Measurements from ENCODE around the gene ABCC11.
"Not testable (repeated sequence)": the region's sequence is repeated elsewhere in the genome, so short reads cannot be mapped to it uniquely, and the experiment has no call there.

The ABCC11 gene

DNA sequence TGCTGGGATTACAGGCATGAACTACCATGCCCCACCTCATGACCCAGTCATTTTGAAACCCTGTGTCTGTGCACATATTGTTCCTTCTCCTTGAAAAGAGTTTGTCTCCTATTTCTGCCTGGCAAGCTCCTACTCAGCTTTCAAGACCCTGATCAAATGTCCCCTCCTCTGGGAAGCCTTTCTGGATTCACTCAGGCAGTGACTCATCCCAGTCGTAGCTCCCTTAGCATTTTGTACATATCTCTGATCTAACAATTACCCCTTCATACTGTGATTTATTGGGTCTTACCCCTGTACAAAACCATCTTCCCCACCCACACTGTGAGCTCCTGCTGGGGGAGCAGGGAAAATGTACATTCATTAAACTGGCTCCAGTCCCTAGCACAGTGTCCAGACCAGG is 73.5 kb downstream of the ABCC11 start:
- no peak for DNase-seq
- TF ChIP-seq POLR2A (IDR thresholded peaks at IDR 0.05; ENCODE audit: low read length) (no peak), GATA1 (IDR thresholded peaks at IDR 0.05; ENCODE audit: low read depth, low read length) (no peak)

- no peak for DNase-seq
- TF ChIP-seq POLR2A (IDR thresholded peaks at IDR 0.05; ENCODE audit: low read length), result no peak
- TF ChIP-seq GATA1 (IDR thresholded peaks at IDR 0.05; ENCODE audit: low read depth, low read length), result no peak
Measured at GRCh38 chr16:48172682-48173081, 74.7 kb downstream of the ABCC11 start.

DNA sequence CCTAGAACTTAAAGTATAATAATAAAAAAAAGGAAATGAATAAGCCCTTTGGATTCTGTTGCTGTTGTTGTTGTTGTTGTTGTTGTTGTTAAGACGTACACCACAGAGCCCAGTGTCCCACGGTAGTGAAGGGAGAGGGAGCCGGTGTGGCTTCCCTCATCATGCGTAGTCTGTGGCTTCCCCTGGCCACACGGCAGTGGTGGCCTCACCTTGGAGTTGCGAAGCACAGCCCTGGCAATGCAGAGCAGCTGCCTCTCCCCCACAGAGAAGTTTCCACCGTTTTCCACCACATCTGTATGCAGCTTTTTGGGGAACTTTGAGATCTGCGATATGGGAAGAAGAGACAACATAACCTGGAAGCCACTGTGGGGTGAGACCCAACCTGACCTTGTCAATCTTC is 77.4 kb downstream of the ABCC11 start:
- no peak for DNase-seq
- TF ChIP-seq GATA1 (IDR thresholded peaks at IDR 0.05; ENCODE audit: low read depth, low read length) (no peak), POLR2A (IDR thresholded peaks at IDR 0.05; ENCODE audit: low read length) (no peak)

DNA sequence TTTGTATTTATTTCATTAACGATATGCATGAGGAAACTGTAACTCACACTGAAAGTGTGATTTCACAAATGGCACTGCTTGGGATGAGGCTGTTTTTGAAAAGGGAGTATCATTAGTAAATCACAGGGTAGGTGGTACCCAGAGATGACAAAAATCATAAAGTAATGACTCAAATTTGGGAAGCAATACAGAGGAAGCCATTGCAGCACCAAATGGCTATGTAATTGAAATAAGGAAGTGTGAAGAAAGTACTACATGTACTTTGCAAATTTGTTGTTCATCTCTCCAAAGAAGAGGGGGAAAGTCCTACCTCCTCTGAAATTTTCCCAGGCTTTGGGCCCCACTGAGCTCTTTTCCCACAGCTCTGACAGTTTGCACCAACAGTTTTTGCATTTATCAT is 79.3 kb downstream of the ABCC11 start:
- no peak for DNase-seq
- TF ChIP-seq GATA1 (IDR thresholded peaks at IDR 0.05; ENCODE audit: low read depth, low read length) (no peak), POLR2A (IDR thresholded peaks at IDR 0.05; ENCODE audit: low read length) (no peak)

GRCh38 chr16:48166617-48167016 is 80.7 kb downstream of the ABCC11 start:
- not testable (repeated sequence) for DNase-seq

DNA sequence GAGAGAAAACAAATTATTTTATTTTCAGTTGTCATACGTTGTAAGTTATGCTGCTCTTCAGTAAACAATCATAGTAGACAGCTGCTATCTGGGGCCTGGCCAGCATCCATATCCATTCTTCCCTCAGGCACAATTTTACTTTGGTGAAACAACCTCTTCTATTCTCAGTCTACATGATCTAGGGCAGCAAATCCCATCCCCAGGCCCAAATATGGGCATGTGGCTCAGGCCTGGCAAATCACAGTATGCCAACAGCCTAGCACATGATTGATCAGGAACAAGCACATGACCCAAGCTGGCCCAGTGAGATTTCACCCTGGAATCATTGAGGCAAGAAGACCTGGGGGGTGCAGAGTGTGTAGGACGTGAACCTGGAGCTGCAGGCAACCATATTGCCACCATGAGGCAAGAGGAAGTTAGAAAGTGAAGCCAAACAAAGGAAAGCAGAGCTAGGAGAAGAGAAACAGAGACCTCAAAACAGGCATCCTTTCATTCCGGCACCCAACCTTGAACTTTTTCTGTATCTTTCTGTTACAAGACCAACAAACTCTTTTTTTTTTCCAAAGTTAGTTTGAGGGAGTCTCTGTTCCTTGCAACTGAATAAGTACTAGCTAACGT is 81.3 kb downstream of the ABCC11 start:
- DNase-seq, result no peak
- TF ChIP-seq POLR2A (IDR thresholded peaks at IDR 0.05; ENCODE audit: low read length) (no peak), GATA1 (IDR thresholded peaks at IDR 0.05; ENCODE audit: low read depth, low read length) (no peak)

GRCh38 chr16:48164907-48165715 is 82.2 kb downstream of the ABCC11 start:
- TF ChIP-seq POLR2A (IDR thresholded peaks at IDR 0.05; ENCODE audit: low read length), result no peak
- TF ChIP-seq GATA1 (IDR thresholded peaks at IDR 0.05; ENCODE audit: low read depth, low read length), result no peak
- peak; percentile 49 to 76 for DNase-seq

- TF ChIP-seq GATA1 (IDR thresholded peaks at IDR 0.05; ENCODE audit: low read depth, low read length) (no peak), POLR2A (IDR thresholded peaks at IDR 0.05; ENCODE audit: low read length) (no peak)
- no peak for DNase-seq
Measured at GRCh38 chr16:48162839-48163410, 84.4 kb downstream of the ABCC11 start.

DNA sequence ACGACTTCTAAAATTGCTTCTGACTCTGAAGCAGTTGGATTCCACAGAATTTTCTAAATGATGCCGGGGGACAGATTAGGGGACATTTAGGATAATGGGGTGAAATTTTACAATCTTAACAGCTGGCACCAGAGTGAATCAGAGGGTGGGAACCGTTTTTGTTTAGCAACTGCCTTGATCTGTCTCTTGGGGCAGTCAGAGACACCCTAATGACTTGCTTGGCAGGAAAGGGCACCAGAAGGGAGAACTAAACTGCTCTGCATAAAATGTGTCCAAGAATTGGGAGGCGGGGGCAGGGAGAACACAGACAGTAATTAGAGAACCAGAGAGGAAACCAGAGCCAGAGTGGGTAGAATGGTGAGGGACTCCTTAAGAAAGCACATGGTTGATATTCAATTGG is 85.4 kb downstream of the ABCC11 start:
- TF ChIP-seq POLR2A (IDR thresholded peaks at IDR 0.05; ENCODE audit: low read length) (no peak), GATA1 (IDR thresholded peaks at IDR 0.05; ENCODE audit: low read depth, low read length) (no peak)
- no peak for DNase-seq

GRCh38 chr16:48160575-48160974 is 86.8 kb downstream of the ABCC11 start:
- DNase-seq, result no peak
- TF ChIP-seq POLR2A (IDR thresholded peaks at IDR 0.05; ENCODE audit: low read length), result no peak
- TF ChIP-seq GATA1 (IDR thresholded peaks at IDR 0.05; ENCODE audit: low read depth, low read length), result no peak

GRCh38 chr16:48158296-48158695 is 89.0 kb downstream of the ABCC11 start:
- no peak for TF ChIP-seq POLR2A (IDR thresholded peaks at IDR 0.05; ENCODE audit: low read length)
- no peak for TF ChIP-seq GATA1 (IDR thresholded peaks at IDR 0.05; ENCODE audit: low read depth, low read length)
- no peak for DNase-seq

DNA sequence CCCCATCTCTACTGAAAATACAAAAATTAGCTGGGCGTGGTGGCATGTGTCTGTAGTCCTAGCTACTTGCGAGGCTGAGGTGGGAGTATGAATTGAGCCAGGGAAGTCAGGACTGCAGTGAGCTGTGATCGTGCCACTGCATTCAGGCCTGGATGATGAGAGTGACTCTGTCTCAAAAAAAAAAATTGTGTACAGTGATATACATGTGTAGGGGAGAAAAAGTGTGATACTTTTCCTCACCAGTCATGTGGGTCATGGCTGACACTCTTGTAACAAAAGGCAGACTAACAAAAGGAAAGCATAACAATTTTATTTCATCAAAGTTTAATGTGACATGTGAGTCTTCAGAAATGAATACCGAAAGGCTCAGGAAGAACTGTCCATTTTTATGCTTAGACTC is 89.5 kb downstream of the ABCC11 start:
- no peak for TF ChIP-seq POLR2A (IDR thresholded peaks at IDR 0.05; ENCODE audit: low read length)
- no peak for TF ChIP-seq GATA1 (IDR thresholded peaks at IDR 0.05; ENCODE audit: low read depth, low read length)
- no peak for DNase-seq

GRCh38 chr16:48157302-48157701 is 90.0 kb downstream of the ABCC11 start:
- no peak for DNase-seq
- TF ChIP-seq POLR2A (IDR thresholded peaks at IDR 0.05; ENCODE audit: low read length) (no peak), GATA1 (IDR thresholded peaks at IDR 0.05; ENCODE audit: low read depth, low read length) (no peak)

- DNase-seq, result peak; percentile 64 to 83
Measured at GRCh38 chr16:48156790-48157209, 90.5 kb downstream of the ABCC11 start.

More at GRCh38 chr16:48156790-48157209, 90.5 kb downstream of the ABCC11 start:
- no peak for TF ChIP-seq POLR2A (IDR thresholded peaks at IDR 0.05; ENCODE audit: low read length)
- no peak for TF ChIP-seq GATA1 (IDR thresholded peaks at IDR 0.05; ENCODE audit: low read depth, low read length)

All from erythroblast (primary cell).